ENCODE measurements around the gene OR6C76.
"Not testable (repeated sequence)": the region's sequence is repeated elsewhere in the genome, so short reads cannot be mapped to it uniquely, and the experiment has no call there.

GRCh38 chr12:55412138-55412537 is 13.9 kb upstream of the OR6C76 start:
- TF ChIP-seq EZH2 (IDR thresholded peaks at IDR 0.05); FOXP2 (optimal IDR thresholded peaks at IDR 0.05; ENCODE audit: control extremely low read depth, extremely low read length, insufficient read depth); POLR2AphosphoS5 (IDR thresholded peaks at IDR 0.05; ENCODE audit: borderline replicate concordance, low read depth, low read length): not testable (repeated sequence)
